HL-60/S4 treated with phorbol 12-myristate 13-acetate at 8.2 ng/mL for 4 days and 3 days (cell line): Measurements from ENCODE around the gene SCUBE3.

Experiments used
- in situ Hi-C: fragments of 300-500 bp; cut with MboI; formaldehyde crosslinking; loops from 2 replicates; pipeline ENCODE4 v1.15.0; 2022; ENCODE audit warnings: low sequenced_read_pairs

The SCUBE3 gene

DNA sequence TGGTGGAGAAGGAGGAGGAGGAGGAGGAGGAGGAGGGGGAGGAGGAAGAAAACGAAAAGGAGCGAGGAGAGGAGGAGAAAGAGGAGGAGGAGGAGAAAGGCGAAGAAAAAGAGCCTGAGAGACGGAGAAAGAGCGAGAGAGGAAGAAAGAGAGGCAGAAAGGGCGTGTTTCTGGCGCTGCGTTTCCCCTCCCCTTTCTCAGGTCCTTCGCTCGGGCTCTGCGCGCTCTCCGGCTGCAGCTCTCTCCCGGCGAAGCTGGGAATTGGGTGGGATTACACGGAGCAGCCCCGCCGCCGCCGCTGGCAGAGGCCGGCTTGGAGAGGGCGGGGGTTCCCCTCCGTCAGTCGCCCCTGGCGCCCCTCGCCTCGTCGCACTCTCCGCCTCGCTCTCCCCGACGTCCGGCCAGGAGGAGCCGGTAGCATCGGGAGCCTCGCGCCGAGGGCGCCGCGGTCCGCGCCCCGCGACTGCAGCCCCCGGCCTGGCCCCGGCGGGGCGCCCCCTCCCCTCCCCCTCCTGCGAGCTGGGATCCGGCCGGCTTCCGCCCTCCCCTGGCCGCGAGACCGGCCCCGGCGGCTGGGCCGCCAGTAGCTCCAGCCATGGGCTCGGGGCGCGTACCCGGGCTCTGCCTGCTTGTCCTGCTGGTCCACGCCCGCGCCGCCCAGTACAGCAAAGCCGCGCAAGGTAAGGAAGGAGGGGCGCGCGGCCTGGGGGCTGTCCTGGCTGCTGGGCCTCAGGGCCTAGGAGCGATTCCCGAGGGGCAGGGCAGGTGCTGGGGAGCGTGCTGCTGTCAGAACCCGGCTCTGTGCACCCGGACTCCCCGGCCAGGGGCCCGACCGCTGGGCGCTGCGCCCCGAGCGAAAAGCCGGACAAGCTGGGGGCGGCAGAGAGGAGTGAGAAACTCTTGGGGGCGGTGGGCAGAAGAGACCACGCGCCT lies at the start of gene SCUBE3:
SCUBE3 (plus strand) TSS at position 133 of the 933 bp plus-strand sequence; CDS start at position 596, 463 bp downstream.
- in situ Hi-C loops = no loop called here

DNA sequence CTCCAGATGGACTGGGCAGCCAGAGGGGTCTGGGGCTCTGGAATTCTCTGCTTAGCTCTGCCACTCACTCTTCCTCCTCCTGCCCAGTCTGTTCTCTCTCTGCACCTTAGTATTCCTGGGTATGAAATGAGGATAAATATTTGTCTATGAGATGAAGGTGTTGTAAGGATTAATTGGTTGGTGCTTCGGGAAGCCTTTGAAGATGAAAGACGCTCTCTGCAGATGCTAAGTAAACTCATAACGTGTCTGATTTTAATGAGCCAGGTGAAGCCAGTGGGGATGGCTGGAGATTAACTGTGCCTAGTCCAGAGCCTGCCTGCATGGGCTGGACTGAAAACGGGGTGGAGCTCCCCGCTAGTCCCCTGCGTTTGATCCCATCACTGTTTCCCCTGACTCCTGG lies 49.5 kb upstream of the SCUBE3 start:
- in situ Hi-C loops = no loop called here

GRCh38 chr6:35164868-35165267 lies 48.9 kb upstream of the SCUBE3 start:
- in situ Hi-C loops = no loop called here

GRCh38 chr6:35165630-35166071 lies 48.1 kb upstream of the SCUBE3 start:
- in situ Hi-C loops = no loop called here

DNA sequence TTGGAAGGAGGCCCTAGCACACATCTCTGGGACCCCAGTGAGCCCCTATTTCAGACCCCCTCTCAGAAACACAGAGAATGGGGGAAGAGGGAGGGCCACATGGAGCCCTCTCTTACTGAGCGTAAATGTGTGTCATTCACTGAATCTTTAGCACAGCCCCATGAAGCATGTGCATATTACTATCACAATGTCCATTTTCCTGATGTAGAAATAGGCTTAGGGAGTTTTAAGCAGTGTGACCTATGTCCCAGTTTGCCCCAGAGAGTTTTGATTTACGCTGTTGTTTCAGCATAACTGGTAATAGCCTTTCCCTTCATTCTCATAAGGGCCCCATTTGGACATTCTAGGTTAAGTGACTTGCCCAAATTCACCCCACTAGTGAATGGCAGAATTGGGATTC lies 47.6 kb upstream of the SCUBE3 start:
- in situ Hi-C loops = no loop called here

GRCh38 chr6:35166520-35166919 lies 47.2 kb upstream of the SCUBE3 start:
- in situ Hi-C loops = no loop called here

- in situ Hi-C loops = no loop called here
These were observed 46.3 kb upstream of the SCUBE3 start for GRCh38 chr6:35167505-35167904.

DNA sequence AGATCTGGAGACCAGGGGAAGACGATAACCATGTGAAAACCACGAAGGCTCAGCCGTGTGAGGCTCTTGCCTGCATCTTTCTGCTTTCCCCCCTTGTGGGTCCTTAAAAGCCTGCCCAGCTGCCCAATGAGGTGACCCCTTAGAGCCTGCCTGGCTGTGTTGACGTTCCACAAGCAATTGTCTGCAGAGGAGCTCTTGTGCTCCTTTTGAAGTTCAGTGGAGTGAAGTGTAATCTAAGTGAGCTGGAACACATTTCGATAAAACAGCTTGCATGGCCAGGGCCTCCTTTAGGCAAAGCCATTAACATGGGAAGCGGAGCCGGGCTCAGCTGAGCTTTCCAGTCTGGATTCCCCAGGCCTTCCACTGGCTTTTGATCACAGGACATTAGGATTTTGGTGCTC lies 45.3 kb upstream of the SCUBE3 start:
- in situ Hi-C loops = no loop called here

- in situ Hi-C loops = no loop called here
These were observed 43.6 kb upstream of the SCUBE3 start for GRCh38 chr6:35170166-35170565.

DNA sequence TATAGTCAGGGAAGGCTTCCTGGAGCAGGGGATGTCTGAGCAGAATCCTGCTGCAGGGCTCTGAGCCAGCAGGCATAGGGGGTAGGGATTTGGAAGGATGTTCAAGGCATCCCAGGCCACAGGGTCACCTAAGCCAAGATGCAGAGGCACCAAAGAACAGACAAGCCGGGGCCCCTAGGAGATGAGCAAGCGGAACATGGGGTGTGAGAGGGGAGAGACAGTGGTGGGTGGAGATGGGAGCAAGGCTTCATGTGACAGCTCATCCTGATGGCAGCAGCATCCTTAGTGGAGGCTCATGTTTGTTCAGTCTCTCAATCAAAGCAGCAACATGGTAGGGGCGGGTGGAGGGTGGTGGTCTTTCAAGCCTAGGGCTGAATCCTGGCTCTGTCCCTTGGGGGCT lies 42.9 kb upstream of the SCUBE3 start:
- in situ Hi-C loops = no loop called here

DNA sequence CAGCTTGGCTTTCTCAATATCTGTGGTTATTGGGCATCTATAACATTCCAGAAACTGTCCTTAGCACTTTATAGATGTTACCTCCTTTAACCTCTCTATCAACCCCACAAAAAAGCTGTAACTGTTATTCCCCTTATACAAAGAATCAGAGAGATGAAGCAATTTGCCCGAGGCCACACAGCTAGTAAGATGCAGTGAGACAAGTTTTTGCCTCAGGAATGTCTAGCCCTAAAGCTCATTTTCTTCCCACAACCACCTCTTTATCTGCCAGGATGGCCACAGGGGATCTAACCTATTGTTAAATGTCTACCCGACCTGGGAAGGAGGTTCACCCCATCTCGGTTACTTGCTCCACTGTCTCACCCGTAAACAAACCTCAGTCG lies 40.7 kb upstream of the SCUBE3 start:
- in situ Hi-C loops = no loop called here

DNA sequence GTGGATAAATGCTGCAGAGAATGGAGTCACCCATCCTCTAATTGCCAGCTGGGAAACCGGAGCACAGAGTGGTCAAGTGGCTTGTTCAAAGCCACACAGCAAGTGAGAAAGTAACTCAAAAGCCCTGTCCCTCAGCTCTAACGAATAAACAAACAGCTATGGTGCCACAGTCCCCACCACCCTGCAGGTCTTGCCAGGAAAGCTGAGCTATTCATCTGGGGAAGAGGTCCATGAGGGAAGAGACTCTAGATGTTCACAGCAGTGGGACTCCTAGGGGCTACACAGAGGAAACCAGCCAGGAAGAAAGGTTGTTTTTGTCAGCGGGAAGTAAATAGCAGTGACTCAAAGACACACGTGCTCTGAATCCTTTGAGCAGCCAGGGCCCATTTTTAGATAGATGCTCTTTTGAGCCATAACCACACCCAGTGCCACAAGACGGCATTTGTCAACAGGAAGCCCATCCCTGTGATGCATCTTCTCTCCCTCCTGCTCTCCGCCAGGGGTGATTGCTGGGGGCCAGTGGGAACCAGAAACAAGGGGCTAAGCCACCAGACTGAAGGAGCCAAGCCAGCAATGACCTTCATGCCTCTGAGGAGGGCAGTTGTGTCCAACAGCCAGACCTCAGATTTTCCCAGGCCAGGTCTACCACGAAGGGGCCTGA lies 40.2 kb upstream of the SCUBE3 start:
- in situ Hi-C loops = no loop called here

- in situ Hi-C loops = no loop called here
These were observed 39.7 kb upstream of the SCUBE3 start for GRCh38 chr6:35174088-35174434.

DNA sequence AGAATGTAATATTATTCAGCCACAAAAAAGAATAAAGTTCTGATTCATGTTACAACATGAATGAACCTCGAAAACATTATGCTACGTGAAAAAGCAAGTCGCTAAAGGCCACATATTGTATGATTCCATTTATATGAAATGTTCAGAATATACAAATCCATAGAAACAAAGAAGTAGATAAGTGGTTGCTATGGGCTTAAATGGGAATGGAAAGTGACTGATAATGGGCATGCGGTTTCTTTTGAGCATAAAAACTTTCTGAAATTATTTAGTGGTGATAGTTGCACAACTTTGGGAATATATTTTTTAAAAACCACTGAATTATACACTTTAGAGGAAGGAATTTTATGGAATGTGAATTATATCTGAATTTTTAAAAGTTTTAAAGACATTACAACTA lies 39.3 kb upstream of the SCUBE3 start:
- in situ Hi-C loops = no loop called here

GRCh38 chr6:35176301-35177024 lies 37.3 kb upstream of the SCUBE3 start:
- in situ Hi-C loops = no loop called here

DNA sequence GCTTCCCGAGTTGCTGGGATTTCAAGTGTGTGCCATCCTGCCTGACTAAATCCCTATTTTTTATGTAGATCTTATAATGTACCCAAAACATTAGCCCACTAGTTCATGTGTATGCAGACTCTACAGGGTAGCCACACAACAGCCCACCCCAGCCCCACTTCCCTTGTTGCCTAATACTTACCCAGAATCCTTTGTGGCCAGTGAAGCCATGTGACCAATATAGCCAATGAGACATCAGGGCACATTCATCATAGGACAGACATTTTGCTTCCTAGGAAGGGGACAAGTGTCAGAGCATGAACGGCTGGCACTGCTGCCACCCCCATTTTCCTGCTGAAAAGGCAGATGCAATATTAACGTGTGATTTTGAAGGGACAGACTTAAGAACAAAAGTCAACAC lies 36.6 kb upstream of the SCUBE3 start:
- in situ Hi-C loops = no loop called here

DNA sequence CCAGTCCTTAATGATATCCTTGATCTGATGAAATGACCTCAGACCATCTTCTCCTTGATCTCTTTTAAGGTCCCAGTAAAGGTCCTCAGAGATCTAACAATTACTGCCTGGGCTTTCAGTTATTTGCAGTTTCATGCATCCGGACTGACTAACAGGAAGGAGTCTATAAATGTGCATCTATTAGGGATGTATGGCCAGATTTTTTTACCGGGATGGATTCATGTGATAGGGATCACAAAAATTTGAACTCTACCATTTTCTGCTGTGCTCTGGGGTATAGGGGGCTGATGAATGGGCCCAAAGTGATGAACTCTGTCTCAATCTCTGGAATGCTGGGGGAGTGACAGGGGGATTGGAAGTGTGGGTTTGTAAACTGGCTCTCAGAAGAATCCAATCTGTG lies 36.2 kb upstream of the SCUBE3 start:
- in situ Hi-C loops = no loop called here

GRCh38 chr6:35178012-35178411 lies 35.7 kb upstream of the SCUBE3 start:
- in situ Hi-C loops = no loop called here

GRCh38 chr6:35178932-35179832 lies 34.6 kb upstream of the SCUBE3 start:
- in situ Hi-C loops = no loop called here

DNA sequence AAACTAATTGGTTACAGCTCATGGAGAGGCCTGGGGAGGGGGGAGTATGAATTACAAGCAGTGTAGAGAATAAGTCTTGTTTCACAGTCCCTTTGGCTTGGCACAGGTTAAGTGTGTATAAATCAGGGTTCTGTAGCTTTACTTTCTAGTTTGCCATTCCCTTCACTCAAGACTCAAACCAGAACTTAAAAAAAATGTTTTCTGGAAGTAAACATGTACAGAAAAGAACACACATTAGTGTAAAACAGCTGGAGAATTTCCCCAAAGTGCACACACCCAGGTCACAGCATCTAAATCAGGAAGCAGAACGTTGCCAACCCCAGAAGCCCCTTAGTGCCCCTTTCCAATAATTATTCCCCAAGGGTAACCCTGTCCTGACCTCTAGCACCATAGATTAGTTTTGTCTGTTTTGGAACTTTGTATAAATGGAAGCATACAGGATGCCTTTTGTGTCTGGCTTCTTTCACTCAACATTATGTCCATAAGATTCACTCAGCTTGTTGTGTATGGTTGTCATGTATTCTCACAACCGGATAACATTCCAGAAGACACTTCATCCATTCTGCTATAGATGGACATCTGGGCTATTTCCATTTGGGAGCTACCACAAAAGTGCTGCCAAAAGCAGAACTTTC lies 33.7 kb upstream of the SCUBE3 start:
- in situ Hi-C loops = no loop called here
